ENCODE results near the gene LIN7A. TPM values are rescaled to one million over a fixed set of nuclear protein-coding genes. Genes with fewer than 3 reads are reported as not detected.

The LIN7A gene
- total and polyA plus RNA-seq, 12 donors, result 0.35 to 6.0 (median 2.7) TPM

- Histone ChIP-seq H3K9me3 (replicated peaks in 1 of 3) (no peaks in the 10 kb centered on the region), H3K4me1 (replicated peaks in 1 of 2) (no peaks in the 10 kb centered on the region), H3K27me3 (no peaks in the 10 kb centered on the region), H3K27ac (no peak overlapping the region), H3K36me3 (replicated peaks in 1 of 2) (no peaks in the 10 kb centered on the region), H3K4me3 (no peak overlapping the region)
- TF ChIP-seq POLR2A (IDR thresholded peaks at IDR 0.05), result no peak
- TF ChIP-seq, protein P1, sequence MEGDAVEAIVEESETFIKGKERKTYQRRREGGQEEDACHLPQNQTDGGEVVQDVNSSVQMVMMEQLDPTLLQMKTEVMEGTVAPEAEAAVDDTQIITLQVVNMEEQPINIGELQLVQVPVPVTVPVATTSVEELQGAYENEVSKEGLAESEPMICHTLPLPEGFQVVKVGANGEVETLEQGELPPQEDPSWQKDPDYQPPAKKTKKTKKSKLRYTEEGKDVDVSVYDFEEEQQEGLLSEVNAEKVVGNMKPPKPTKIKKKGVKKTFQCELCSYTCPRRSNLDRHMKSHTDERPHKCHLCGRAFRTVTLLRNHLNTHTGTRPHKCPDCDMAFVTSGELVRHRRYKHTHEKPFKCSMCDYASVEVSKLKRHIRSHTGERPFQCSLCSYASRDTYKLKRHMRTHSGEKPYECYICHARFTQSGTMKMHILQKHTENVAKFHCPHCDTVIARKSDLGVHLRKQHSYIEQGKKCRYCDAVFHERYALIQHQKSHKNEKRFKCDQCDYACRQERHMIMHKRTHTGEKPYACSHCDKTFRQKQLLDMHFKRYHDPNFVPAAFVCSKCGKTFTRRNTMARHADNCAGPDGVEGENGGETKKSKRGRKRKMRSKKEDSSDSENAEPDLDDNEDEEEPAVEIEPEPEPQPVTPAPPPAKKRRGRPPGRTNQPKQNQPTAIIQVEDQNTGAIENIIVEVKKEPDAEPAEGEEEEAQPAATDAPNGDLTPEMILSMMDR (IDR thresholded peaks at IDR 0.05), result no peak
- intact Hi-C loops (cut with DNase I), result no loop called here
- no peak for DNase-seq
Measured at GRCh38 chr12:80858356-80858755, 79.4 kb downstream of the LIN7A start.

DNA sequence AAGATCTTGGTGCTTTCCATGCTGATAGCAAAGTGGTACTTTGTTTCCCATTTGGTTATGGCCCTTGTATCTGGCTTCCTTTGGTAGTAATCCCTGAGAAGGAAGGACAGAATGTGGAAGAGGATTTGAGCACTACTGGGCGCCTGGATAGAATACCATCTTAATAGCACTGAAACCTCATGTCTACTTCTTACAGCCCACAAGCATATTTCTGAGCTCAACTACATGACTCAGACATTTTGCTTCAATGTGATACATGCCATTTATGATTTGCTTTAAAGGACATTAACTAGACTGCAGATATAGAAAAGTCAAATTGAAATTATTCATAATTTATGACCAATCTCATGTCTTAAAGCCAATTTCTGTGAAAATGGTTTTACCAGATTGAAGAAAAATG lies 80.4 kb downstream of the LIN7A start:
- WGBS, 4 donors, result 88 to 100% (median 92%) methylated on average over 1 of the region's 1 CpG

GRCh38 chr12:80849337-80849736 lies 88.4 kb downstream of the LIN7A start:
- Histone ChIP-seq H3K27ac (no peak overlapping the region), H3K4me1 (replicated peaks in 1 of 2) (no peaks in the 10 kb centered on the region), H3K4me3 (no peak overlapping the region), H3K27me3 (no peaks in the 10 kb centered on the region), H3K36me3 (replicated peaks in 1 of 2) (no peaks in the 10 kb centered on the region), H3K9me3 (replicated peaks in 1 of 3) (no peaks in the 10 kb centered on the region)
- TF ChIP-seq, protein P1 (IDR thresholded peaks at IDR 0.05), result no peak
- no peak for TF ChIP-seq POLR2A (IDR thresholded peaks at IDR 0.05)
- no peak for DNase-seq
- intact Hi-C loops (cut with DNase I), result no loop called here

More for the DNA sequence above, 80.4 kb downstream of the LIN7A start:
- no peak for DNase-seq
- intact Hi-C loops (cut with DNase I), result no loop called here
- no peaks in the 10 kb centered on the region for H3K4me1 ChIP-seq (replicated peaks in 1 of 2)
- no peak overlapping the region for H3K27ac ChIP-seq
- no peaks in the 10 kb centered on the region for H3K27me3 ChIP-seq
- TF ChIP-seq, protein P1 (IDR thresholded peaks at IDR 0.05), result no peak
- TF ChIP-seq POLR2A (IDR thresholded peaks at IDR 0.05), result no peak
- no peak overlapping the region for H3K4me3 ChIP-seq
- no peaks in the 10 kb centered on the region for H3K9me3 ChIP-seq (replicated peaks in 1 of 3)
- H3K36me3 ChIP-seq (replicated peaks in 1 of 2), result no peaks in the 10 kb centered on the region

DNA sequence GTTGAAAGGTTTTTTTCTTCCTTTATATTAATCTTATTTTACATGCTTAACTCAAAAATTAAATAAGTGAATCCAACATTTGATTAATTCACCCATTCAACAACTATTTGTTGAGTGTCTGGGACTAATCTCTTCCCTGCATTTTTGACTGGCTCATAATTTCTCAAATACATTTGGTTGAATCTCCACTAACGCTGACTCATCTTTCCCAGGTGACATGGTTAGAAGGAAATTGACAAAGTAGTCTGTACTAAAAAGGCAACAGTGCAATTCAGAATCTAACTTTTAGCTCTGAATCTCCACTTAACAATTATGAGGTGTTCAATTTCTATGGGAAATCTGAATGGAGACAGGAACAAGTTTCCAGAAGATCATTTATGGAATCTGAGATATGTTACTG lies 88.9 kb downstream of the LIN7A start:
- intact Hi-C loops (cut with DNase I), result no loop called here
- Histone ChIP-seq H3K4me1 (replicated peaks in 1 of 2) (no peaks in the 10 kb centered on the region), H3K4me3 (no peak overlapping the region), H3K9me3 (replicated peaks in 1 of 3) (no peaks in the 10 kb centered on the region), H3K27ac (no peak overlapping the region), H3K36me3 (replicated peaks in 1 of 2) (no peaks in the 10 kb centered on the region), H3K27me3 (no peaks in the 10 kb centered on the region)
- TF ChIP-seq POLR2A (IDR thresholded peaks at IDR 0.05), result no peak
- TF ChIP-seq, protein P1 (IDR thresholded peaks at IDR 0.05), result no peak
- DNase-seq, result no peak
- WGBS, 4 donors, result 74 to 91% (median 79%) methylated on average over 1 of the region's 1 CpG

All from adrenal gland (tissue), 12 donors.